ENCODE measurements around the gene DNAJC22. TPM values are rescaled to one million over a fixed set of nuclear protein-coding genes. Genes with fewer than 3 reads are reported as not detected.

Gene DNAJC22
- total and polyA plus RNA-seq, 2 experiments from 2014 or later, result 17.8 to 28.3 TPM

- Histone ChIP-seq H3K27me3 (no peaks in the 10 kb centered on the region), H3K4me2 (no peak overlapping the region), H4K20me1 (ENCODE audit: insufficient read depth, poor library complexity, severe bottlenecking) (no peaks in the 10 kb centered on the region), H3K27ac (no peak overlapping the region), H2AFZ (no peak overlapping the region), H3K9me2 (replicated peaks; ENCODE audit: insufficient read depth) (no peaks in the 10 kb centered on the region), H3K4me3 (no peak overlapping the region), H3K79me2 (peaks cover 7% of the 10 kb centered on the region), H3K36me3 (replicated peaks; ENCODE audit: insufficient read depth, low read depth) (no peaks in the 10 kb centered on the region), H3K4me1 (ENCODE audit: insufficient read depth) (peaks cover 5% of the 10 kb centered on the region), H3K9me3 (ENCODE audit: low read depth) (no peaks in the 10 kb centered on the region)
- TF ChIP-seq EZH2 (IDR thresholded peaks at IDR 0.05; ENCODE audit: borderline replicate concordance), result no peak
- no peak for TF ChIP-seq CTCF (IDR thresholded peaks at IDR 0.05; ENCODE audit: poor library complexity)
- TF ChIP-seq EZH2phosphoT487 (IDR thresholded peaks at IDR 0.05; ENCODE audit: low read depth, severe bottlenecking, unreplicated experiment), result no peak
- no peak for DNase-seq (ENCODE audit: low spot score)
- 97% methylated on average over 6 of the region's 6 CpGs for WGBS (ENCODE audit: low lambda C conversion rate, missing lambda C conversion rate)
Measured at GRCh38 chr12:49325606-49326005, 21.1 kb upstream of the DNAJC22 start.

- Histone ChIP-seq H3K79me2 (peaks cover 7% of the 10 kb centered on the region), H2AFZ (no peak overlapping the region), H3K4me1 (ENCODE audit: insufficient read depth) (peaks cover 12% of the 10 kb centered on the region), H3K9me2 (replicated peaks; ENCODE audit: insufficient read depth) (no peaks in the 10 kb centered on the region), H3K27me3 (no peaks in the 10 kb centered on the region), H4K20me1 (ENCODE audit: insufficient read depth, poor library complexity, severe bottlenecking) (no peaks in the 10 kb centered on the region), H3K27ac (no peak overlapping the region), H3K9me3 (ENCODE audit: low read depth) (no peaks in the 10 kb centered on the region), H3K4me2 (no peak overlapping the region), H3K4me3 (no peak overlapping the region), H3K36me3 (replicated peaks; ENCODE audit: insufficient read depth, low read depth) (no peaks in the 10 kb centered on the region)
- no peak for DNase-seq (ENCODE audit: low spot score)
- no peak for TF ChIP-seq EZH2phosphoT487 (IDR thresholded peaks at IDR 0.05; ENCODE audit: low read depth, severe bottlenecking, unreplicated experiment)
- no peak for TF ChIP-seq EZH2 (IDR thresholded peaks at IDR 0.05; ENCODE audit: borderline replicate concordance)
- no peak for TF ChIP-seq CTCF (IDR thresholded peaks at IDR 0.05; ENCODE audit: poor library complexity)
Measured at GRCh38 chr12:49327368-49327767, 19.3 kb upstream of the DNAJC22 start.

GRCh38 chr12:49327887-49328286 lies 18.8 kb upstream of the DNAJC22 start:
- no peak overlapping the region for H3K4me3 ChIP-seq
- no peak overlapping the region for H2AFZ ChIP-seq
- no peak for DNase-seq (ENCODE audit: low spot score)
- WGBS (ENCODE audit: low lambda C conversion rate, missing lambda C conversion rate), result 98% methylated on average over 2 of the region's 2 CpGs
- H3K9me3 ChIP-seq (ENCODE audit: low read depth), result no peaks in the 10 kb centered on the region
- H3K4me1 ChIP-seq (ENCODE audit: insufficient read depth), result peaks cover 15% of the 10 kb centered on the region
- no peak overlapping the region for H3K4me2 ChIP-seq
- H4K20me1 ChIP-seq (ENCODE audit: insufficient read depth, poor library complexity, severe bottlenecking), result no peaks in the 10 kb centered on the region
- H3K79me2 ChIP-seq, result peaks cover 7% of the 10 kb centered on the region
- no peaks in the 10 kb centered on the region for H3K36me3 ChIP-seq (replicated peaks; ENCODE audit: insufficient read depth, low read depth)
- TF ChIP-seq EZH2phosphoT487 (IDR thresholded peaks at IDR 0.05; ENCODE audit: low read depth, severe bottlenecking, unreplicated experiment) (no peak), EZH2 (IDR thresholded peaks at IDR 0.05; ENCODE audit: borderline replicate concordance) (no peak), CTCF (IDR thresholded peaks at IDR 0.05; ENCODE audit: poor library complexity) (no peak)
- H3K27me3 ChIP-seq, result no peaks in the 10 kb centered on the region
- no peaks in the 10 kb centered on the region for H3K9me2 ChIP-seq (replicated peaks; ENCODE audit: insufficient read depth)
- no peak overlapping the region for H3K27ac ChIP-seq

GRCh38 chr12:49328816-49329215 lies 17.9 kb upstream of the DNAJC22 start:
- no peak for DNase-seq (ENCODE audit: low spot score)

More at GRCh38 chr12:49328816-49329215, 17.9 kb upstream of the DNAJC22 start:
- Histone ChIP-seq H3K4me1 (ENCODE audit: insufficient read depth) (peaks cover 11% of the 10 kb centered on the region), H3K36me3 (replicated peaks; ENCODE audit: insufficient read depth, low read depth) (no peaks in the 10 kb centered on the region), H3K9me3 (ENCODE audit: low read depth) (no peaks in the 10 kb centered on the region), H3K9me2 (replicated peaks; ENCODE audit: insufficient read depth) (no peaks in the 10 kb centered on the region), H3K27ac (no peak overlapping the region), H3K27me3 (no peaks in the 10 kb centered on the region), H2AFZ (no peak overlapping the region), H3K4me3 (no peak overlapping the region), H3K4me2 (no peak overlapping the region), H4K20me1 (ENCODE audit: insufficient read depth, poor library complexity, severe bottlenecking) (no peaks in the 10 kb centered on the region), H3K79me2 (peaks cover 6% of the 10 kb centered on the region)
- WGBS (ENCODE audit: low lambda C conversion rate, missing lambda C conversion rate), result 95% methylated on average over 12 of the region's 12 CpGs
- TF ChIP-seq EZH2 (IDR thresholded peaks at IDR 0.05; ENCODE audit: borderline replicate concordance) (no peak), CTCF (IDR thresholded peaks at IDR 0.05; ENCODE audit: poor library complexity) (no peak), EZH2phosphoT487 (IDR thresholded peaks at IDR 0.05; ENCODE audit: low read depth, severe bottlenecking, unreplicated experiment) (no peak)
